Uterus (tissue), 4 donors: ENCODE data around the gene GSTO1. TPM values are rescaled to one million over a fixed set of nuclear protein-coding genes. Genes with fewer than 3 reads are reported as not detected.

Experiments used
- DNase-seq, 2 donors: peaks; one replicate each; pipeline ENCODE4 v3.0.0-alpha.2; 2019 to 2020
- H3K27ac ChIP-seq, 2 donors: fragments of 200-600 bp; sonication (generic); 1 replicate in 1 of 2; 2 replicates in 1 of 2; pipeline ENCODE4 v1.5.1; 2016 to 2018
- H3K27me3 ChIP-seq, 2 donors: fragments of 200-600 bp; sonication (generic); one replicate each; pipeline ENCODE4 v1.5.1; 2018 to 2019; ENCODE audit warnings: control low read depth in 1 of 2
- H3K36me3 ChIP-seq, 2 donors: fragments of 200-600 bp; sonication (generic); one replicate each; pipeline ENCODE4 v1.5.1; 2019; ENCODE audit warnings: control low read depth in 1 of 2
- H3K4me1 ChIP-seq, 2 donors: fragments of 200-600 bp; sonication (generic); one replicate each; pipeline ENCODE4 v1.5.1; 2018 to 2019; ENCODE audit warnings: control low read depth in 1 of 2
- H3K4me3 ChIP-seq, 2 donors: fragments of 200-600 bp; sonication (generic); 1 replicate in 1 of 2; 2 replicates in 1 of 2; pipeline ENCODE4 v1.5.1; 2018 to 2019; ENCODE audit warnings: mild to moderate bottlenecking in 1 of 2
- H3K9me3 ChIP-seq, 2 donors: fragments of 200-600 bp; sonication (generic); one replicate each; pipeline ENCODE4 v1.5.1; 2019; ENCODE audit warnings: control low read depth in 1 of 2
- POLR2A ChIP-seq, 2 donors: fragments of 450-650 bp; IDR thresholded peaks; one replicate each; pipeline ENCODE4 v1.6.1; 2016; ENCODE audit warnings: antibody characterized with exemption in 2 of 2, mild to moderate bottlenecking in 1 of 2, moderate library complexity in 1 of 2
- intact Hi-C: fragments of 100-400 bp; cut with DNase I; formaldehyde crosslinking; loops from one replicate; pipeline ENCODE4 v1.15.1; 2023; ENCODE audit warnings: low total_unique reads
- total RNA-seq, 4 donors: library from RNA; depleted of rRNA in 3 of 4; stranded (reverse); fragments of >200 nt in 3 of 4; gene quantifications; one replicate each; pipeline versions ENCODE4 v1.1.0 to v1.2.4, GENCODE V29; 2014 to 2023
- TF ChIP-seq, protein P1 (sequence below), 4 experiments: fragments of 200-600 bp in 2 of 4; fragments of 450-650 bp in 2 of 4; sonication (generic) in 2 of 4; IDR thresholded peaks; one replicate each; pipeline ENCODE4 v1.5.1; 2016 to 2019; ENCODE audit warnings: antibody characterized with exemption in 4 of 4, mild to moderate bottlenecking in 2 of 4, moderate library complexity in 1 of 4
- donor health status: DM: yes; HTN: yes; CAD: no.

The GSTO1 gene
- total RNA-seq, 4 donors from 2014 or later: 54.7 to 131 (median 102) TPM

DNA sequence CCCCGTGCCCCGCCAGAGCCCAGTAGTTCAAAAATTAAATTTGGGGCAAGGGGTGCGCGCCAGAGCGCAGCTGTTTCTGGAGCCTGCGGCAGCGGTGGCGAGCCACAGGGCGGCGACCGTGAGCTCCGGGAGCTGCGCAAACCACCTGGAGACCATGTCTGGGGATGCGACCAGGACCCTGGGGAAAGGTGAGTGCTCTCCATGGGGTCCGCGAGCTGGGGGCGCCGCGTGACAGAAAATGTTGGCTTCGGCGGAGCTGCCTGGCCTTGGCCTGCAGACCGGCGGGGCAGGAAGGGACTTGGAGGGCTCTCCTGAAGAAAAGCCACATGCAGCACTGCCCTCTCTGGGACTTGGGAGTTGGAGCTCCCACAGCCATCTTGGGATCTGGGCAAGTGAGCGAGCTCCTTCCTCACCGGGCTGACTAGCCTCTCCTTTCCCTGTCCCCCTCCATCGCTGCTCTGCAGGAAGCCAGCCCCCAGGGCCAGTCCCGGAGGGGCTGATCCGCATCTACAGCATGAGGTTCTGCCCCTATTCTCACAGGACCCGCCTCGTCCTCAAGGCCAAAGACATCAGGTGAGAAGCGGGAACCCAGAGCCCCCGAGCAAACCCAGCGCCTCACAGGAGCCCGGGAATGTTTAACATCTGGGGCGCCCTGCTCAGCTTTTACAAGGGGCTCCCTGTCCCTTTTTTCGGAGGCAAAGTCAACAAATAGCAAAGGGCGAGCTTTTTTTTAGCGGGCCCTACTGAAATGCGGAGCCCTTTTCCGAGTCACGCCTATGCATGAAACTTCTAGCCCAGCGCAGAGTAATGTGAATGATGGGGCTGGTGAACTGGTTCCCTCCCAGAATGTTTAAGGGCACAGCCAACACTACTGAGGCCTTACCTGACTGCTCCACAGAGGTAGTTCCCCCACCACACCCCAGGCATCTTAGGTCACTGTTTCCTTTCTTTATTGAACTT, 20.4 kb downstream of the GSTO1 start:
- peak overlapping the region in 1 of 2 donors; percentile 27 for H3K4me3 ChIP-seq
- no peak for TF ChIP-seq POLR2A (IDR thresholded peaks at IDR 0.05)
- TF ChIP-seq, protein P1, sequence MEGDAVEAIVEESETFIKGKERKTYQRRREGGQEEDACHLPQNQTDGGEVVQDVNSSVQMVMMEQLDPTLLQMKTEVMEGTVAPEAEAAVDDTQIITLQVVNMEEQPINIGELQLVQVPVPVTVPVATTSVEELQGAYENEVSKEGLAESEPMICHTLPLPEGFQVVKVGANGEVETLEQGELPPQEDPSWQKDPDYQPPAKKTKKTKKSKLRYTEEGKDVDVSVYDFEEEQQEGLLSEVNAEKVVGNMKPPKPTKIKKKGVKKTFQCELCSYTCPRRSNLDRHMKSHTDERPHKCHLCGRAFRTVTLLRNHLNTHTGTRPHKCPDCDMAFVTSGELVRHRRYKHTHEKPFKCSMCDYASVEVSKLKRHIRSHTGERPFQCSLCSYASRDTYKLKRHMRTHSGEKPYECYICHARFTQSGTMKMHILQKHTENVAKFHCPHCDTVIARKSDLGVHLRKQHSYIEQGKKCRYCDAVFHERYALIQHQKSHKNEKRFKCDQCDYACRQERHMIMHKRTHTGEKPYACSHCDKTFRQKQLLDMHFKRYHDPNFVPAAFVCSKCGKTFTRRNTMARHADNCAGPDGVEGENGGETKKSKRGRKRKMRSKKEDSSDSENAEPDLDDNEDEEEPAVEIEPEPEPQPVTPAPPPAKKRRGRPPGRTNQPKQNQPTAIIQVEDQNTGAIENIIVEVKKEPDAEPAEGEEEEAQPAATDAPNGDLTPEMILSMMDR (IDR thresholded peaks at IDR 0.05): peak; percentile 37 to 73 (median 62)
- DNase-seq: no peak
- H3K36me3 ChIP-seq: no peaks in the 10 kb centered on the region
- no peaks in the 10 kb centered on the region for H3K9me3 ChIP-seq
- no peaks in the 10 kb centered on the region for H3K4me1 ChIP-seq
- intact Hi-C loops: no loop called here
- no peak overlapping the region for H3K27ac ChIP-seq
- H3K27me3 ChIP-seq: no peaks in the 10 kb centered on the region

DNA sequence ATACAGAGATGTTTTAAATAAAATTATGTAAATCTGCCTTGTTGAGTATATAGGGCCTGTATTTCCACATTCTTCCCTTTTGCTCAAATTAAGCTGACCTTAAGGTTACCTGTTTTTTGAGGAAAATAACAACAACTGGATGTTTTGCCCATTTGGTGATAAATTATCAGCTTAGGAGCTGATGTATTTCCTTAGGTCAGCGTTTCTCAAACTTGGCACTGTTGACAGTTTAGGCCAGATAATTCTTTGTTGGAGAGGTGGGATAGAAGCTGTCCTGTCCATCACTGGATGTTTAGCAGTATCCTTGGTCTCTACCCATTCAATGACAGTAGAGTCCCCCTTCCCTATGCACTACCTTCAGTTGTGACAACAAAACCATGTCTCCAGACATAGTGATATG, 21.5 kb downstream of the GSTO1 start:
- Histone ChIP-seq H3K27me3 (no peaks in the 10 kb centered on the region), H3K4me3 (no peak overlapping the region), H3K9me3 (no peaks in the 10 kb centered on the region), H3K4me1 (no peaks in the 10 kb centered on the region), H3K27ac (no peak overlapping the region), H3K36me3 (no peaks in the 10 kb centered on the region)
- intact Hi-C loops: no loop called here
- DNase-seq: no peak
- TF ChIP-seq, protein P1 (IDR thresholded peaks at IDR 0.05): no peak
- TF ChIP-seq POLR2A (IDR thresholded peaks at IDR 0.05): no peak

DNA sequence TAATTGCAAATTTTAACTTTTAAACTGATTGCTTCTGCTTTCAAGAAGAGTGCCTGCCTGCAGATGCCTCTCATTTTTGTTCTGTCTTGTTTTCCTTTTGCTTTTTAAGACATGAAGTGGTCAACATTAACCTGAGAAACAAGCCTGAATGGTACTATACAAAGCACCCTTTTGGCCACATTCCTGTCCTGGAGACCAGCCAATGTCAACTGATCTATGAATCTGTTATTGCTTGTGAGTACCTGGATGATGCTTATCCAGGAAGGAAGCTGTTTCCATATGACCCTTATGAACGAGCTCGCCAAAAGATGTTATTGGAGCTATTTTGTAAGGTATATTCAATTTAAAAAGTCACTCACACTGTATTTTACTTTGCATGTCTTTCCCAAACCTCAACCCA, 23.1 kb downstream of the GSTO1 start:
- H3K4me3 ChIP-seq: no peak overlapping the region
- H3K9me3 ChIP-seq: no peaks in the 10 kb centered on the region
- no peaks in the 10 kb centered on the region for H3K27me3 ChIP-seq
- no peaks in the 10 kb centered on the region for H3K36me3 ChIP-seq
- no peak for DNase-seq
- intact Hi-C loops: no loop called here
- no peak for TF ChIP-seq POLR2A (IDR thresholded peaks at IDR 0.05)
- TF ChIP-seq, protein P1 (IDR thresholded peaks at IDR 0.05): no peak
- H3K4me1 ChIP-seq: no peaks in the 10 kb centered on the region
- H3K27ac ChIP-seq: no peak overlapping the region

DNA sequence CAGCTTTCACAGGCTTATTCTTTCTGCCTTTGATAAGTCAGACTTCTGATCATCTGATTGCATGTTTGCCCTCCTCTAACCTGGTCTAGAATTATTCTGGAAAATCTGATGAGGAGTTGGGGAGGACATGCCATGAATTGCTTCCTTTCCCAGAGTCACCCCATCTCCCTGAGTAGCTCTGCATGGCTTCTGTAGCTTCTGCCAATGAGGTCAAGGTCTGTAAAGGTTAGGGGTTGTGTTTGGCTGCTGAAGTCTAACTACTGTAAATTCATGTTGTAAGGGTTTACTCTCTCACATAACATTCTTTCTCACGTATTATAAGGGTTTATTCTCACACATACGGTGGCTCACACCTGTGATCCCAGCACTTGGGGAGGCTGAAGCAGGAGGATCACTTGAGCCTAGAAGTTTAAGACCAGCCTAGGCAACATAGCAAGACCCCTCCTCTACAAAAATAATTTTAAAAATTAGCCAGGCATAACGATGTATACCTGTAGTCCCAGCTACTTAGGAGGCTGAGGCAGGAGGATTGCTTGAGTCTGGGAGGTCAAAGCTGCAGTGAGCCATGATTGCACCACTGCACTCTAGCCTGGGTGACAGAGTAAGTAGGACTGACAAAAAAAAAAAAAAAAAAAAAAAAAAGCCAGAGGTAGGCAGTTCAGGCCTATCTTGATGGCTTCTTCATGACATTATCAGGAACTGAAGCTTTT, 25.0 kb downstream of the GSTO1 start:
- H3K9me3 ChIP-seq: no peaks in the 10 kb centered on the region
- no peak overlapping the region for H3K4me3 ChIP-seq
- H3K4me1 ChIP-seq: no peaks in the 10 kb centered on the region
- H3K27me3 ChIP-seq: no peaks in the 10 kb centered on the region
- intact Hi-C loops: no loop called here
- no peak for DNase-seq
- TF ChIP-seq, protein P1 (IDR thresholded peaks at IDR 0.05): no peak
- no peak for TF ChIP-seq POLR2A (IDR thresholded peaks at IDR 0.05)
- H3K36me3 ChIP-seq: no peaks in the 10 kb centered on the region
- H3K27ac ChIP-seq: no peak overlapping the region

DNA sequence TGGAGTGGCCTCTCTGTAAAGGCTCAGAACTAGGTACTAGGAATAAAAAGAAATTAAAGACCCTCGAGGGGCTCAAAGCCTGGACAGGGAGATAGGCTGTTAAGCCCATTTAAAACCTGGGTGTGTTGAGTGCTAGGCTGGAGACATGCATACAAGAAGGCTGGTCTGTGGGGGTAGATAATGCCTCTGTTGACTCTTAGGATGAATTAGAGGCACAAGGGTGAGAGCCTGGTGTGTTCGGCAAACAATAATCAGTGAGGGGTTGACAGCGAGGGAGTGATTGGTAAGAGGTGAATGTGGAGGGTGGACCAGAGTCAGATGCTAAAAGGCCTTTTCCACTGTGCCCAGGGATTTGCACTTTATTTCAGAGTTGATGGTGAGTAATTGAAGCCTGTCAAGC, 27.0 kb downstream of the GSTO1 start:
- Histone ChIP-seq H3K4me1 (no peaks in the 10 kb centered on the region), H3K27ac (no peak overlapping the region), H3K9me3 (no peaks in the 10 kb centered on the region), H3K4me3 (no peak overlapping the region), H3K27me3 (no peaks in the 10 kb centered on the region), H3K36me3 (no peaks in the 10 kb centered on the region)
- TF ChIP-seq, protein P1 (IDR thresholded peaks at IDR 0.05): no peak
- no peak for TF ChIP-seq POLR2A (IDR thresholded peaks at IDR 0.05)
- intact Hi-C loops: no loop called here
- no peak for DNase-seq
